Fibroblast of the aortic adventitia (primary cell): Measurements from ENCODE around the gene PTGFRN. TPM values are rescaled to one million over a fixed set of nuclear protein-coding genes. Genes with fewer than 3 reads are reported as not detected.

Source experiments
- DNase-seq: peaks from one replicate; pipeline ENCODE4 v3.0.0-alpha.2; 2010; ENCODE audit warnings: low read depth
- H3K4me3 ChIP-seq: 2 replicates; pipeline ENCODE4 v1.5.1; 2011; ENCODE audit warnings: low read depth, mild to moderate bottlenecking, control low read depth, low read length, moderate library complexity
- CTCF ChIP-seq: IDR thresholded peaks from 2 replicates; pipeline ENCODE4 v1.5.1; 2011; ENCODE audit warnings: mild to moderate bottlenecking, low read length, control low read depth, inconsistent platforms; ENCODE audit not compliant: insufficient read depth
- total RNA-seq: library from RNA; depleted of rRNA; stranded (reverse); fragments of >200 nt; gene quantifications from 2 replicates; pipeline ENCODE4 v1.2.3, GENCODE V29; 2012; ENCODE audit warnings: low replicate concordance

PTGFRN gene
- total RNA-seq, 1 donor: 39.8 TPM

- peak overlapping the region; percentile 74 for H3K4me3 ChIP-seq
- peak; percentile 31 for DNase-seq
- TF ChIP-seq CTCF: no peak
Observed at GRCh38 chr1:116910379-116911187, 867 bp downstream of the PTGFRN start.

GRCh38 chr1:116911188-116911553, 1.5 kb downstream of the PTGFRN start:
- peak overlapping the region; percentile 74 for H3K4me3 ChIP-seq
- no peak for TF ChIP-seq CTCF
- no peak for DNase-seq

- DNase-seq: no peak
- H3K4me3 ChIP-seq: no peak overlapping the region
Observed at GRCh38 chr1:116911779-116912469, 2.2 kb downstream of the PTGFRN start.

GRCh38 chr1:116912846-116913245, 3.1 kb downstream of the PTGFRN start:
- DNase-seq: no peak
- H3K4me3 ChIP-seq: no peak overlapping the region
- no peak for TF ChIP-seq CTCF

More at GRCh38 chr1:116911779-116912469, 2.2 kb downstream of the PTGFRN start:
- no peak for TF ChIP-seq CTCF

- no peak for TF ChIP-seq CTCF
- no peak for DNase-seq
- no peak overlapping the region for H3K4me3 ChIP-seq
Observed at GRCh38 chr1:116913941-116914340, 4.2 kb downstream of the PTGFRN start.

GRCh38 chr1:116914667-116915066, 5.0 kb downstream of the PTGFRN start:
- no peak overlapping the region for H3K4me3 ChIP-seq
- DNase-seq: no peak
- TF ChIP-seq CTCF: no peak
